GM19455 (cell line): ENCODE measurements around the gene ADAMTSL1.

Source experiments
- ATAC-seq: cut with Tn5 transposase; IDR thresholded peaks from one replicate; pipeline ENCODE4 v1.9.1; 2021; ENCODE audit not compliant: unreplicated experiment

The ADAMTSL1 gene

DNA sequence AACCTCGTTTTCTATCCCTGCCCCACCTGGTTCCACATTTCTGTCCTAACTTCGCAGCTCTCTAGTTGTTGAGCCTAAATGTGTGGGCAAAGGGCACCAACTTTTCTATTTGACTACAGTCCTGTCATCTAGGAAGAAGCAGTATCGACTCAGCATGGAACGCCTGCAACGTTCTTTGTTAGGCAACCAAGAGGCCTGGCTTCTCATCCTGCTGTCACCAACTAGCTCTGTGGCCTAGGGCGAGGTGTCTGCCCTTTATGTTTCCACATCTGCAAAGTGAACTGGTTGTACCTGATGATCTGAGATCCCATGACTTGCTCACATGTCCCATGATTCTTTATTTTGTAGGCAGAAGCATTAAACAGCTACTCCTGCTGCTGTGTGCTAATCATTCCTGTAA, 248.9 kb downstream of the ADAMTSL1 start:
- ATAC-seq, result no peak

DNA sequence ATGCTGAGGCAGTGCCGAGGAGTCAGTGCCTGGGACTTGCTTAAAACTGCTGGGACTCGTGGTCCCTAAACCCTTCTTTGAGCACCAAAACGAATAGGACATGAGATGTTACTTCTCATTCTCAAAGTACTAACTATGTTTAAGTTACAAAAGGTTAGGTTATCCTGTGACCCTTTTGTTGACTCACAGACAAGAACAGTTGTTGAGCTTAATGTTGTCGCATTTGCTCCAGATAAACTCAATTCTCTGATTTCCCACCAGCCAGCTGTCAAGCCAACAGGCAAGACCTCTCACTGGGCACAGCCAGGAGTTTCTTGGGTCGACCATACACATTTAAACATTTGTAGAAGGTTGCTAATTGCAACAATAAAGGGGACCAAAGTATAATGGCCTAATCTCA, 249.4 kb downstream of the ADAMTSL1 start:
- ATAC-seq, result no peak

DNA sequence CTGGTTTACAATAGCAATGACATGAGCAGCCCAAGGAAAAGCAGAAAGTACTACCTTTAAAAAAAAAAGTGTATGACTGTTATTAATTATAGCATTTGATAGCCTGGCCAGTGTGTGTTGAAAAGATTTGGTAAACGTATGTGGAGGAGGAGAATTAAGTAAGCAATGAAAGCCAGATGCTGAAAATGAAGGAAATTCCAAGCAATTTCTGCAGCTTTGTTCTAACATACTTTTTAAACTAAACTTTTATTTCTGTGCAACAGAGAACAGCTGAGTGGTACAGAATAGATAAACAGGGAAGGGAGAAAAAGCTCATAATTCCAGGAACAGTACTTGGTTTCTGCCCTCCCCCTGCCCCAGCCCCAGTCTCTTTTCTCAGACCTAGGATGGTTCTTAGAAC, 252.6 kb downstream of the ADAMTSL1 start:
- no peak for ATAC-seq

DNA sequence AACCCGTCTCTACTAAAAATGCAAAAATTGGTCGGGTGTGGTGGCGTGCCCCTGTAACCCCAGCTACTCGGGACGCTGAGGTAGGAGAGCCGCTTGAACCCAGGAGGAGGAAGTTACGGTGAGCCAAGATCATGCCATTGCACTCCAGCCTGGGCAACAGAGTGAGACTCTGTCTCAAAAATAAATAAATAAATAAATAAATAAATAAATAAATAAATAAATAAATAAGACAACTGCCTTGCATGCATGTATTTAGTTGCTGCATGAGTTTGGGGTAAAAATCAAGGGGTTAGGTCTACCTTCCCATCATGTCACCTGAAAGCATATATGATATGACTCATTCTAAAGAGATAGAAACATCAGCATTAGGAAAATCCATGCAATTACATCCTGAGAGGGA, 254.0 kb downstream of the ADAMTSL1 start:
- ATAC-seq, result no peak

GRCh38 chr9:18728642-18729041, 254.7 kb downstream of the ADAMTSL1 start:
- no peak for ATAC-seq

DNA sequence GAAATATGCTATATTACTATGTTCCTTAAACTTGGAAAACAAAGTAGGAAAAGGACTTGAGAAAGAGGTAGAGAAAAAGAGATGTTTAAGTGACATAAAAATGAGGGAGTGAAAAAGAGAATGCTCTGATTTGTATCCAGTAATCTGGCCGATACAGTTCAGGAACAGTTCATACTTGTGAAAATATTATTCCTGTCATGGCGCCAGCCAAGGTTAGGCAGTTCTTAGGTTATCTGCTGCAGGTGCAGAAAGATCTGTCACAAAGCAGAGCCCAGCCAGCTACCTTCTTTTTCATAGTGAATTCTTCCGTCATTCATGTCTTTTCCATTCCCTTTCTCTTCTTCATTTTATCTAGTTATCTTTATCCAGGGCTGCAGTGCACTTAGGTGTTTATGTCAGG, 256.3 kb downstream of the ADAMTSL1 start:
- ATAC-seq, result no peak

DNA sequence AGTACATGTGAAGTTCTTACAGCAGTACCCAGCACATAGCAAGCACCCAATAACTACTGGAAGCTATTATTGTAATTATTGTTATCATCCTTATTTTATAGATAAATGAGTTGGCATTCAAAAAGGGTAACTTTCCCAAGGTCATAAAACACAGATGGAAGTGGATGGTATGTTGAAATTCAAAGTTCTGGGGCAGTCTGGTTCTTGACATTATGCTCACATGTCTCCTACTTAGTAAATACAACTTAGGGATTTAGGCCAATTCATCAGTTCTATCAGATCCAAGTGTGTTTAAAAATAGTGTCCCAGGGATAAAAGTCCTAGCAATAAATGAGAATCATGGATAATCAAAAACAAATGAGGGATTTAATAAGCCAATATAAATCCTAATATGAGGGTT, 265.2 kb downstream of the ADAMTSL1 start:
- no peak for ATAC-seq

- no peak for ATAC-seq
Measured at GRCh38 chr9:18739641-18740318, 265.8 kb downstream of the ADAMTSL1 start.

GRCh38 chr9:18741359-18741758, 267.4 kb downstream of the ADAMTSL1 start:
- ATAC-seq, result no peak

DNA sequence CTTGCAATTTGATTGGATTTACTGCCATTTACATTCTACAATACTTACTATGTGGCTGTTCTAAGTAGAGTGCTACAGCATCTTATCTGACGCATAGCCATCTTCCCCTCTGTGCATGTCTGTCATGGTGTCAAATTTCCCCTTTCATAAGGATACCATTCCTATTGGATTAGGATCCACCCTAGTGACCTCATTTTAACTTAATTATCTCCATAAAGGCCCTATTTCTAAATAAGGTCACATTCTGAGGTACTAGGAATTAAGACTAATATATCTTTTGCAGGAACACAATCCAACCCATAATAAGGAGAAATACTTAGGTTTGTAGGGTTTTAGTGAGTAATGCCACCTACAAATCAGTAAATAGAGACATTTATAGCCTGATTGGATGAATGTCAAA, 268.0 kb downstream of the ADAMTSL1 start:
- ATAC-seq, result no peak

DNA sequence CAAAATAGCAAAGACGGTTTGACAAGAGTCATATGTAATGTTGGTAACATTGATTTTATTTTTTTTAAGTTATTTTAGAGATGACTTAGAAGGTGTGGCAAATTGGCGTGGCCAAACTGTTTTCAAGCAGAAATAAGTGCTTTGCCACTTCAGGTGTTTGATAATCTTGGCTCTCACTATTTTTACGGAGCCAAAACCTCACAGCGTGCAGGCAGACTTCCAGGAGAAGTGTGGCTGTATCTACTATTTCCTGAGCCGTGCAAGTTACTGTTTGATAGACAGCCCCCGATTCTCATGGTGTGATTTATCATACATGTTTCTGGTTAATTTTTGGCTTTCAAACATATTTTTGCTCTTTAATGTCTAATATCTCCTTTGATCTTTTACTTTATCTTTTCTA, 269.5 kb downstream of the ADAMTSL1 start:
- ATAC-seq, result no peak

DNA sequence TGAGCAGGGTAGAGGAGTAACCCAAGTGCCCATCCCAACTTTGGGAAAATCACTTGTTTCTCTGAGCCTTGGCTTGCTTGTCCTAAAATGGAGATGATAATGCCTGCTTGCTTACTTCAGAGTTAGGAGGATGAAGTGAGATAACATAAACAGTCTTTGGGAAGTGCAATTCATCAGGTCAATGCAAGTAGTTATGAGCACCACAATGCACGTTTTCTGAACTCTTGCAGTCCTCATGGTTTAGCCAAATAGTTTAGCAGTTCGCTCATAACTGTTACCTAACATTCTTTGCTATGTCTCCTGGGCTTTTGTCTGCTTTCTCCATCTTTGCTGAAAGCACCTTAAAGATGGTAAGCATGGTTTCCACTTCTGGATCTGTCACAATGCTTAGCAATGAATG, 270.0 kb downstream of the ADAMTSL1 start:
- no peak for ATAC-seq

- ATAC-seq, result no peak
Measured at GRCh38 chr9:18745710-18746109, 271.8 kb downstream of the ADAMTSL1 start.

DNA sequence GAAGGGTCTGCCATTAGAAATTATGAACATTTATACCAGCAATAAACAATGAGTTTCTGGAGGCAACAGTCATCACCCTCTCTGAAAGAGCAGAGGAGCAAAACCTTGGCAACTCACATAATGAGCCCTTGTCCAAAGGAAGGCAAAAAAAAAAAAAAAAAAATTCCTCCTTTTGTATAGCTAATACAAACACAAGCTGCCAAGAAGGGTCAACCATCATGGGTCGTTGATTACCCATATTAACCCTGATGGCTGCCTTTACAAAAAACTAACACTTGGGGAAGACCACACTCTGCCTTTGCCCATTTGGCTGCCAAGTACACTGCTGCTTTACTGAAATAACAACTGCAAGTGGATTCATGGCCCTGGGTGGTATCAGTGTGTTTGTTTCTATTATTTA, 272.7 kb downstream of the ADAMTSL1 start:
- ATAC-seq, result no peak

GRCh38 chr9:18747595-18747994, 273.6 kb downstream of the ADAMTSL1 start:
- ATAC-seq, result no peak

DNA sequence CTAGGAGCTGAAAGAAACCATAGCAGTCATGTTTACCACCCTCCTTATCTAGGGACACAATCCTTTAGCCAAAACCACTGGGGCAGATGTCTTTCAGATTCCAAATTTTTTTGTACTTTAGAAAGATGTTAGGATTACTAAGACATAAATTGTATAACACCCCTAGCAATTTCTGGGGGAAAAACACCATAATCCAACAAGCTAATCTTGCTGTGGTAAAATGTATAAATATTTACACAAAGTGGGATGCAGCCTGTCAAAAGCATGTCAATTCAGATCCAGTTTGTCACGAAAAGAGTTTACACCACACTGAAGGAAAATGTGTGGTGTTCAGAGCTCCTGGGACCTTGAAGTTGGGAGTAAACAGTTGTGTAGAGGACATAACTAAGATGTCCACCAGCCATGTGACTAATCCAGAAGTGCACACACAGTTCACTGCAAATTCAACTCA, 274.3 kb downstream of the ADAMTSL1 start:
- ATAC-seq, result no peak

DNA sequence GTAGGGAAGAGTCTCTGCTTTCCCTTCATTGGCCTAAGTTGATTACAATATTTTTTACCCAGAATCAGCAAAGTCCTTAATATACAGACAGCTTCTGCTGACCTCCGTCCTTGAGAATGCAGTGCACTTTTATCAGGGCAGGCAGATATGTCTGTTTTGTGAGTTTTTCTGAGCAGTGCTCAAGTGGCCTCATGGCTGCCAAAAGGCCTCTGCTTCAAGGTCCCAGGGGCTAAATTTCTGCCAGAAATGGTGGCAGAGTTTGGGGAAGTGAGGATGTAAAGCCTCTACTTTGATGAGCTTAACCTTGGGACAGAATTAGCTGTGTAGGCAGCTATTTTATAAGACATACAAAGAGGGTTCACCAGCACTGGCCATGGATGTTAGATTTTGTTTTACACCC, 275.8 kb downstream of the ADAMTSL1 start:
- no peak for ATAC-seq

- no peak for ATAC-seq
Measured at GRCh38 chr9:18753904-18754303, 280.0 kb downstream of the ADAMTSL1 start.

DNA sequence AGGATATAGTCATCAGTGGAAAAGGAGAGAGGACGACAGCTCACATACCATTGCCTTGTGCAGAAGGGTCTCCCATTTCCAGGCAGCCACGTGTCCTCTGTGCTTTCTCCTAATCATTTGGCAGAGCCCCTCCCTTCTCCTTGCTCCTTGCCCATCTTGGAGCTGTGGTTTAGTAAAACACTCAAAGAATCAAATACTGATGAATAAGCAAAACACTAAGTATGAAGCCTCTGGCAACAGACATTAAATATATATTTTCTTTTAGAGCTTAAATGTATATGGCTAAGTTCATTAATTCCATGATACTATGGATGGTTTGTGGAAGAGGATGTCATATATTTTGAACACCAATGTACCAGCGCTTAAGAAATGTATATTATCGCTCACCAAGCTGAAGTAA, 280.6 kb downstream of the ADAMTSL1 start:
- ATAC-seq, result no peak

DNA sequence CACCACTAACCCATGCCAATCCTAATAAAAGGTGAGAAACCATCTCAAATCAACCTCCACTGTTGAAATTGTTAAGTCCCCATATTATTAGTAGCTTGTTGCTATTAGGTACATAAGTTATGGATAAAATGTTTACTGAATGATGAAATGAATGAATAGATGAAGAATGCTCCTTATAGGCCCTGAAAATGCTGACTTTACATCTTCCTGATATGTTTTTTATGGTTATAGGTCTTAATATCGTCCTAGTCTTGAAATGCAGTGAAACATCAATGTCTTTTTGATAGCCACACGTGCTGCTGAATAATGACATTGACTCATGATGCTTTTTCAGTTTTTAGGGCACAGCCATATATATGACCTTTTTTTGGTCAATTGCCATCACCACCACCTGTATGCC, 281.3 kb downstream of the ADAMTSL1 start:
- no peak for ATAC-seq

DNA sequence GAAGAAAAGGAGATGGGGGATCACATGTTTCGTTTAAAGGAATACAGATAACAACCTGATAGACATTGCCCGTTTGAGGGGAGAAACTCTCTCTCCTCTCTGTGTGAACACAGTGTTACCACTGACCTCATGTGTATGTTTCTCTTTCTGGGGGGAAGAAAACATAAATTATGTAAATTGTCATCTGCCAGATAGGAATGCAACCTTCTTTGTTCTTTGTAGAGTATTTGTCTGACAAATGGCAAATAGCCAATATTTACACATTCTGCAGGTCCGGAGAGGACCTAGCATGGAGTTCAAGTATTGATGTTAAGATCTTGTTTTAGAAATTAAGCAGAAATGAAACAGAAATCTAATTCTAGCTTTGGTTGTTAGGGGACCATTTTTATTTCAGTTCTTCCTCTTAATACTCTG, 282.8 kb downstream of the ADAMTSL1 start:
- no peak for ATAC-seq

DNA sequence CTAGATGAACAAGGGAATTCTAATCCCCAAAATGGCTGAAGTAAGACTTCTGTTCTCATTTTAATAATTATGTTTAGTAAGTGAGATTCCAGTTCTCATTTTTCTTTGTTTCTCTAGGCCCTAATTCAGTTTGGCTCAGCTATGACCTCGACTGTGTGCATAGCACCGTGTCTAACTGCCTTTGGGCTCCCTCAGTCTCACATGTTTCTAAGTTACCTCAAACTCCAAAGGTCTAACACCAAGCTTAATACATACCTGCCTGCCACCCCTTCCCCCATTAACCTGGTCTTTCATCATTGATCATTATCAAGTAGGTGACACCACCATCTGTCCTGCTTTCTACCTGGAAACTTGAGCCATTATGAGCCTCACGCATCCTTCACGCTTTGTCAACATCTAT, 285.9 kb downstream of the ADAMTSL1 start:
- no peak for ATAC-seq

DNA sequence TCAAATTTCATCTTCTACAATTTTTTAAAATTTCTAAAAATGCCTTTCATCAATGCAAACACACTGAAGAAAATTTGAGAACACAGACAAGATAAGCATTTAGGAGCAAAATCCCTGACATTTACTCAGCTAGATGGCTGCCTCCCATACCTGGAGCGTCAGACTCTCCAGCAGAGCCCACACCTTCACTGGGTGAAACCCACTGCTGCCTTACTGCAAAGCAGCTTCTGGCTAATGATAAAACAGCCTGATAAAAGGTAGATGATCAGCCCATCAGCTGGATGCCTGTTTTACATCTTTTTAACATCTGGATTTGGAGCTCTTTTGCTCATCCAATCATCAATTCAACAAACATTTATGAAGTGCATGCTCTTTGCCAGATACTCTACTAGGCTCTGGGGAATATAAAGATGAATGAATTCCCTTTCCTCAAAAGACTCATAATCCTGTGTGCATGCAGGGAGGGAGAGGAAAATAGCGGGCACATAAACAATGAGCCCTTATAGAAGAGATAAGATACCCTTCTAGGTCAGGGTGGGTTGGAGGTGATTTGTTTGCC, 287.9 kb downstream of the ADAMTSL1 start:
- no peak for ATAC-seq
